GM19099 (cell line): ENCODE measurements around the gene SH2D2A.

Source experiments
- POLR2A ChIP-seq: IDR thresholded peaks from 3 replicates; pipeline ENCODE4 v1.6.1; 2011; ENCODE audit warnings: low read depth; ENCODE audit not compliant: insufficient read length; ENCODE audit errors: extremely low read depth

The SH2D2A gene

GRCh38 chr1:156760092-156760795, 56.4 kb downstream of the SH2D2A start:
- no peak for TF ChIP-seq POLR2A

GRCh38 chr1:156756355-156756754, 60.3 kb downstream of the SH2D2A start:
- TF ChIP-seq POLR2A = no peak
